ENCODE data around the gene TIPIN.

GRCh38 chr15:66389859-66390381 lies 33.4 kb upstream of the TIPIN start:
- TF ChIP-seq POLR2A (IDR thresholded peaks at IDR 0.05; ENCODE audit: low read depth) (no peak), CTCF (IDR thresholded peaks at IDR 0.05) (no peak)

Data from esophagus muscularis mucosa (tissue), 3 donors.